Small intestine (tissue), 7 donors: ENCODE data around the gene SLC11A2. TPM values are rescaled to one million over a fixed set of nuclear protein-coding genes. Genes with fewer than 3 reads are reported as not detected.
"Not testable (repeated sequence)": the region's sequence is repeated elsewhere in the genome, so short reads cannot be mapped to it uniquely, and the experiment has no call there.

Experiments
- DNase-seq, 2 donors: peaks; one replicate each; pipeline versions ENCODE4 v3.0.0 to v3.0.0-alpha.2; 2013
- FAIRE-seq: peaks from 2 replicates; lab custom pipeline; 2012; peaks lifted over from hg19 to GRCh38; lab: Jason Lieb, UNC
- H3K27ac ChIP-seq, 3 donors: one replicate each; pipeline ENCODE4 v1.5.1; 2013; ENCODE audit warnings: low read length in 2 of 3, mild to moderate bottlenecking in 2 of 3, control low read depth in 1 of 3, inconsistent platforms in 1 of 3, low read depth in 1 of 3, moderate library complexity in 1 of 3
- H3K27me3 ChIP-seq, 3 donors: one replicate each; pipeline ENCODE4 v1.6.1; 2013; ENCODE audit warnings: low read length in 3 of 3, inconsistent platforms in 1 of 3; ENCODE audit not compliant: control insufficient read depth in 3 of 3, insufficient read depth in 3 of 3
- H3K36me3 ChIP-seq, 3 donors: one replicate each; pipeline ENCODE4 v1.6.1; 2013; ENCODE audit warnings: low read length in 3 of 3, inconsistent platforms in 1 of 3, low read depth in 1 of 3, mild to moderate bottlenecking in 1 of 3, moderate library complexity in 1 of 3; ENCODE audit not compliant: control insufficient read depth in 3 of 3, insufficient read depth in 2 of 3
- H3K4me1 ChIP-seq, 3 donors: one replicate each; pipeline ENCODE4 v1.6.1; 2013; ENCODE audit warnings: low read length in 2 of 3, inconsistent platforms in 1 of 3, low read depth in 1 of 3, mild to moderate bottlenecking in 1 of 3, moderate library complexity in 1 of 3; ENCODE audit not compliant: control insufficient read depth in 3 of 3, insufficient read depth in 2 of 3
- H3K4me3 ChIP-seq, 3 donors: one replicate each; pipeline ENCODE4 v1.5.1; 2013; ENCODE audit warnings: low read length in 3 of 3, control low read depth in 1 of 3, inconsistent platforms in 1 of 3, low read depth in 1 of 3, mild to moderate bottlenecking in 1 of 3, moderate library complexity in 1 of 3
- H3K9me3 ChIP-seq, 2 donors: one replicate each; pipeline ENCODE4 v1.6.1; 2013; ENCODE audit warnings: low read depth in 1 of 2, low read length in 1 of 2; ENCODE audit not compliant: control insufficient read depth in 2 of 2, insufficient read depth in 1 of 2
- WGBS, 3 donors: extraction: QIAGEN DNeasy Blood & Tissue Kit; methylation state at CpG; one replicate each; pipeline ENCODE4 v1.1.7; 2013; 5-methylcytosine and 5-hydroxymethylcytosine counted together
- polyA plus RNA-seq, 4 donors: library from polyadenylated mRNA; stranded (reverse) in 3 of 4; unstranded in 1 of 4; fragments of 200-250 nt in 3 of 4; fragments of 120-200 nt in 1 of 4; gene quantifications; one replicate each; pipeline versions ENCODE4 v1.2.1 to v1.2.3, GENCODE V29; 2013
- donor health status: healthy with polysubstance abuse.
- donor health status: control.
- donor health status: control.
- donor health status: Bipolar disorder and iron deficiency.
- donor health status: healthy.

SLC11A2 gene
- polyA plus RNA-seq, 4 donors, result 8.9 to 84.1 (median 16.8) TPM

GRCh38 chr12:50960130-50960529, 66.1 kb downstream of the SLC11A2 start:
- no peak overlapping the region for H3K4me3 ChIP-seq
- H3K36me3 ChIP-seq, result no peaks in the 10 kb centered on the region
- DNase-seq, result no peak
- FAIRE-seq, result no peak
- no peak overlapping the region for H3K27ac ChIP-seq
- no peaks in the 10 kb centered on the region for H3K9me3 ChIP-seq
- H3K4me1 ChIP-seq, result no peaks in the 10 kb centered on the region
- H3K27me3 ChIP-seq, result no peaks in the 10 kb centered on the region

- 68 to 89% (median 87%) methylated on average over 2 of the region's 2 CpGs for WGBS, 3 donors
- Histone ChIP-seq H3K4me3 (no peak overlapping the region), H3K27ac (no peak overlapping the region), H3K36me3 (peaks cover 0 to 13% (median 0%) of the 10 kb centered on the region in 3 donors), H3K4me1 (no peaks in the 10 kb centered on the region), H3K27me3 (no peaks in the 10 kb centered on the region), H3K9me3 (no peaks in the 10 kb centered on the region)
- FAIRE-seq (no peak), DNase-seq (no peak)
Observed at GRCh38 chr12:50955697-50956096, 70.5 kb downstream of the SLC11A2 start.

GRCh38 chr12:50955288-50955687, 70.9 kb downstream of the SLC11A2 start:
- H3K27me3 ChIP-seq, result no peaks in the 10 kb centered on the region
- no peaks in the 10 kb centered on the region for H3K4me1 ChIP-seq
- peaks cover 0 to 13% (median 0%) of the 10 kb centered on the region in 3 donors for H3K36me3 ChIP-seq
- H3K9me3 ChIP-seq, result no peaks in the 10 kb centered on the region
- FAIRE-seq, result no peak
- H3K27ac ChIP-seq, result no peak overlapping the region
- no peak for DNase-seq
- 90 to 94% (median 93%) methylated on average over 1 of the region's 1 CpG for WGBS, 3 donors
- H3K4me3 ChIP-seq, result no peak overlapping the region

GRCh38 chr12:50954789-50955188, 71.4 kb downstream of the SLC11A2 start:
- WGBS, 3 donors, result 92 to 100% (median 94%) methylated on average over 2 of the region's 2 CpGs
- not testable (repeated sequence) for H3K4me1 ChIP-seq, H3K4me3 ChIP-seq, H3K27me3 ChIP-seq, FAIRE-seq, DNase-seq, H3K27ac ChIP-seq, H3K9me3 ChIP-seq
- peaks cover 0 to 13% (median 0%) of the 10 kb centered on the region in 3 donors for H3K36me3 ChIP-seq

GRCh38 chr12:50953047-50953446, 73.1 kb downstream of the SLC11A2 start:
- DNase-seq (peak in 1 of 2 donors; percentile 31), FAIRE-seq (no peak)
- Histone ChIP-seq H3K36me3 (peaks cover 0 to 13% (median 0%) of the 10 kb centered on the region in 3 donors), H3K27me3 (no peaks in the 10 kb centered on the region), H3K9me3 (no peaks in the 10 kb centered on the region), H3K4me1 (no peaks in the 10 kb centered on the region), H3K4me3 (no peak overlapping the region), H3K27ac (no peak overlapping the region)
- WGBS, 3 donors, result 48 to 80% (median 65%) methylated on average over 7 of the region's 7 CpGs

- no peaks in the 10 kb centered on the region for H3K9me3 ChIP-seq
- WGBS, 3 donors, result 91 to 97% (median 94%) methylated on average over 15 to 19 of the region's 19 CpGs
- no peaks in the 10 kb centered on the region for H3K4me1 ChIP-seq
- H3K27ac ChIP-seq, result no peak within 1 kb of the TSS
- FAIRE-seq (no peak), DNase-seq (no peak)
- peaks cover 0 to 13% (median 0%) of the 10 kb centered on the region in 3 donors for H3K36me3 ChIP-seq
- H3K27me3 ChIP-seq, result no peaks in the 10 kb centered on the region
- no peak within 1 kb of the TSS for H3K4me3 ChIP-seq
Observed at GRCh38 chr12:50952510-50952909, 73.7 kb downstream of the SLC11A2 start, which contains the start of gene HIGD1C. TSS of gene HIGD1C (plus strand) at chr12:50952544. CDS start at chr12:50953999, 1,455 bp downstream.

GRCh38 chr12:50951112-50951511, 75.1 kb downstream of the SLC11A2 start:
- H3K27me3 ChIP-seq, result no peaks in the 10 kb centered on the region
- no peak overlapping the region for H3K4me3 ChIP-seq
- 92 to 98% (median 95%) methylated on average over 2 of the region's 2 CpGs for WGBS, 3 donors
- H3K9me3 ChIP-seq, result no peaks in the 10 kb centered on the region
- no peak for FAIRE-seq
- H3K4me1 ChIP-seq, result no peaks in the 10 kb centered on the region
- peaks cover 0 to 13% (median 0%) of the 10 kb centered on the region in 3 donors for H3K36me3 ChIP-seq
- no peak for DNase-seq
- no peak overlapping the region for H3K27ac ChIP-seq

GRCh38 chr12:50949801-50950302, 76.3 kb downstream of the SLC11A2 start:
- H3K4me1 ChIP-seq, result no peaks in the 10 kb centered on the region
- DNase-seq (no peak), FAIRE-seq (no peak)
- H3K27ac ChIP-seq, result no peak overlapping the region
- no peaks in the 10 kb centered on the region for H3K27me3 ChIP-seq
- no peak overlapping the region for H3K4me3 ChIP-seq
- peaks cover 0 to 13% (median 0%) of the 10 kb centered on the region in 3 donors for H3K36me3 ChIP-seq
- H3K9me3 ChIP-seq, result no peaks in the 10 kb centered on the region
- 88 to 94% (median 90%) methylated on average over 4 of the region's 4 CpGs for WGBS, 3 donors

- Histone ChIP-seq H3K4me1 (no peaks in the 10 kb centered on the region), H3K36me3 (peaks cover 0 to 8% (median 0%) of the 10 kb centered on the region in 3 donors), H3K4me3 (no peak overlapping the region), H3K27me3 (no peaks in the 10 kb centered on the region), H3K9me3 (no peaks in the 10 kb centered on the region), H3K27ac (no peak overlapping the region)
- FAIRE-seq (no peak), DNase-seq (no peak)
- 49 to 64% (median 55%) methylated on average over 2 of the region's 4 CpGs for WGBS, 3 donors
Observed at GRCh38 chr12:50948798-50949197, 77.4 kb downstream of the SLC11A2 start.
